HG03097 (cell line): ENCODE results near the gene CDK19.
A peak's percentile ranks its signal among the peaks of the same experiment; 100 is the strongest.
"Not testable (repeated sequence)": the region's sequence is repeated elsewhere in the genome, so short reads cannot be mapped to it uniquely, and the experiment has no call there.

ENCODE experiments used
- ATAC-seq: cut with Tn5 transposase; IDR thresholded peaks from one replicate; pipeline ENCODE4 v1.9.1; 2021; ENCODE audit not compliant: unreplicated experiment, low FRiP score

Gene CDK19

GRCh38 chr6:110815411-110816409 is at the start of gene CDK19:
Gene CDK19, minus strand, starts transcription at chr6:110815469. Its CDS starts 333 bp downstream, at chr6:110815136.
- peak; percentile 66 for ATAC-seq

DNA sequence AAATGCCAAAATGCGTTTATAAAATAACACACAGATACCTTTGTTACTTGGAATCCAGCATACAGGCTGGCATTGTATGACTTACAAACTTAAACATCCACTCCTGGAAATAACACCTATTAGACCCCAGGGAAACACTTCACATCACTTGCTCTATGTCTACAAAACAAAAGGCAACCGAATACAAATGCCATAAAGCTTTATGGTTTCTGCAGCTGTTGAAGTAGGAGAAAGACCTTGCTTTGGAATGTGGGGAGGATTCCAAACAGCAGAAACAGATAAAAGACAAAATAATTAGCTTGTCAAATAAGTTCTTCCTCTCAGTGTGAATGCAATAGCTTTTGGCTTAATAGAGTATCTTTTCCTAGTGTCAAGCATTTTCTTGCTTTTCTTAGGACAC is 49.6 kb upstream of the CDK19 start:
- no peak for ATAC-seq

GRCh38 chr6:110859335-110859792 is 44.1 kb upstream of the CDK19 start:
- ATAC-seq: no peak

GRCh38 chr6:110858562-110859214 is 43.4 kb upstream of the CDK19 start:
- no peak for ATAC-seq

DNA sequence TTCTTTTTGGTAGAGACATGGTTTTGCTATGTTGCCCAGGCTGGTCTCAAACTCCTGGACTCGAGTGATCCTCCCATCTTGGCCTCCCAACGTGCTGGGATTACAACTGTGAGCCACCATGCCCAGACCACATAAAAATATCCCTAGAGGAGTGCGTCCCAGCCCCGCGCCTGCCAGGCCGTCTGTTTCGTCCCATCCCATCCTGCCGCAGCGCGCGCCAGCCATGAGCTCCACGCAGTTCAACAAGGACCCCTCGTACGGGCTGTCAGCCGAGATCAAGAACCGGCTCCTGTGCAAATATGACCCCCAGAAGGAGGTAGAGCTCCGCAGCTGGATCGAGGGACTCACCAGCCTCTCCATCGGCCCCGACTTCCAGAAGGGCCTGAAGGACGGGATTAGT is 42.7 kb upstream of the CDK19 start:
- no peak for ATAC-seq

GRCh38 chr6:110856296-110856695 is 41.0 kb upstream of the CDK19 start:
- no peak for ATAC-seq

DNA sequence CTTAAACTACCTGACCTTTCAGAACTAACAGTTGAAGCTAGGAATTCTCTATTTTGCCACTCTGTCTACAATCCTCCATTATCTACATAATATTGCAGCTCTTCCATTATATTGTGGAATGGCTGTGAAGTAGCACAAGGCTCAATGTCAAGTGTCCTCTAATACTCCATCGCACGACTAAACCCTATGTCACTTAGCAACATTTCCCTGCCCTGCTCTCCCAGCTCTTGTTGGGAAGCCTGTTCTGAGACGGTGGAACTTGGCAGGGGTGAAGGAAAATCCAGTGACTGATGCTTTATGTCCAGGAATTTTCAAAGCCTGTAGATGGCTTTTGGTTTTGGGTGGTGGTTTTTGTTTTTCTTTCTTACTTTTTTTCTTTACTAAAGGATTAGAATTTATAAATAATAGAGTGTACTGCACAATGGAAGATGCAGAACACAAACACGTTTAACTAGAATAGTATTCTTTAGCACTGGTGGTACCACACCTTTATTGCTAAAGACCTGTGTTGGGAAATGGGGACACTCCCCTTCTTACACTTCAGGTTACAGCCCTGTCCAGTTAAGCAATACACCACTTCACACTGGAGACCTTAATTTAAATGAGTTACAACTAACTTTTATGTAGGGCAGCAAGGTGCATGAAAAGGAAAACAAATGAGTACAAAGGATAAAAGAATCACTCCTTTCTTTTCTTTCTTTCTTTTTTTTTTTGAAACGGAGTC is 38.6 kb upstream of the CDK19 start:
- no peak for ATAC-seq

- no peak for ATAC-seq
Observed at GRCh38 chr6:110852773-110853172, 37.5 kb upstream of the CDK19 start.

GRCh38 chr6:110849781-110850180 is 34.5 kb upstream of the CDK19 start:
- no peak for ATAC-seq

DNA sequence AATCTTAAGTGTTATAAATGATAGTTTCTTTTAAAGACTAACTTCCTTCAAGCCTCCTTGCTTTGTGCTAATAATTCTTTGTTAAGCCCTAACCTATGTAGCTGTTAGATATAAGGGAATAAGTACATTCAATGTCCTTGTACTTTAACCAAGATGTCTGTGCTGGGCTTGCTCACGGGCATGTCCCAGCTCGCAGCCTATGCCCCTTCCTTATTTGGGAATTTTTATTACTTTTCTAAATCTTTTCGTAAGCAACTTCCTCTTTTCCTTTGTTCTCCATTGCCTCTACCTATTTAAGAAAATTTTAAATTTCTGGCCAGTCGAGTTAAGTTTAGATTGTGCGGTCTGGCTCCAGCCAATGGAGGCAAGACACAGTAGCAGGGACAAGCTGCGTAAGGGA is 26.0 kb upstream of the CDK19 start:
- no peak for ATAC-seq

GRCh38 chr6:110835751-110836150 is 20.5 kb upstream of the CDK19 start:
- not testable (repeated sequence) for ATAC-seq

DNA sequence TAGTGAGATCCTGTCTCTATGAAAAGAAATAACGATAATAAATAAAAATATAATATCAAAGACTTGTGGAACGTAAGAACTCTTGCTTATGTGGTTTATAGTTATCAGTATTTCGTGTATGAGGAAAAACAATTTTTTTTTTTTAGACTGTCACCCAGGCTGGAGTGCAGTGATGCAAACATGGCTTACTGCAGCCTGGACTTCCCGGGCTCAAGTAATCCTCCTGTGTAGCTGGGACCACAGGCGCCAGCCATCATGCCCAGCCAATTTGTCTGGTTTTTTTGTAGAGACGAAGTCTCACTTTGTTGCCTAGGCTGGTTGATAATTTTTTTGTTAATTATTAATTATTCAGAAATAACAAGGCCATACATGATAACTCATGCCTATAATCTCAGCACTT is 18.6 kb upstream of the CDK19 start:
- ATAC-seq: no peak

GRCh38 chr6:110831405-110831804 is 16.1 kb upstream of the CDK19 start:
- no peak for ATAC-seq

- no peak for ATAC-seq
Observed at GRCh38 chr6:110828396-110828795, 13.1 kb upstream of the CDK19 start.

GRCh38 chr6:110826236-110827129 is 11.2 kb upstream of the CDK19 start:
- no peak for ATAC-seq

- no peak for ATAC-seq
Observed at GRCh38 chr6:110823146-110823545, 7.9 kb upstream of the CDK19 start.

DNA sequence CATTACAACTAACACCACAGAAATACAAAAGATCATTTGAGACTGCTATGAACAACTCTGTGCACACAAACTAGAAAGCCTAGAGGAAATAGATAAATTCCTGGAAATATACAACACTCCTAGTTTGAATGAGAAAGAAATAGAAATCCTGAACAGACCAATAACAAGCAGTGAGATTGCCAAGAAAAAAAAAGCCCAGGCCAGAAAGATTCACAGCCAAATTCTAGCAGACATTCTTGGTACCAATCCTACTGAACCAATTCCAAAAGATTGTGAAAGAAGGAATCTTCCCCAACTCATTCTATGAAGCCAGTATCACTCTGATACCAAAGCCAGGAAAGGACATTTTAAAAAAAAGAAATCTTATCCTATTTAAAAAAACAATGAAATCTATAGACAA is 7.0 kb upstream of the CDK19 start:
- ATAC-seq: no peak

- no peak for ATAC-seq
Observed at GRCh38 chr6:110816677-110817076, 1.4 kb upstream of the CDK19 start.

- no peak for ATAC-seq
Observed at GRCh38 chr6:110815015-110815410, 256 bp downstream of the CDK19 start.
